Activated T-cell treated with anti-CD3 and anti-CD28 coated beads for 1 hour (primary cell): ENCODE measurements around the gene ADAM10.
"Not testable (repeated sequence)": the region's sequence is repeated elsewhere in the genome, so short reads cannot be mapped to it uniquely, and the experiment has no call there.

Experiments
- DNase-seq: peaks from one replicate; pipeline ENCODE4 v3.0.0-alpha.2; 2020; ENCODE audit warnings: low read depth

The ADAM10 gene

GRCh38 chr15:58749532-58750337 lies at the start of gene ADAM10:
ADAM10 (minus strand) TSS chr15:58749707; CDS start chr15:58749534, 173 bp downstream.
- peak; percentile 96 for DNase-seq

GRCh38 chr15:58797505-58797904 lies 48.0 kb upstream of the ADAM10 start:
- no peak for DNase-seq

GRCh38 chr15:58795825-58796224 lies 46.3 kb upstream of the ADAM10 start:
- DNase-seq, result no peak

GRCh38 chr15:58793862-58794261 lies 44.4 kb upstream of the ADAM10 start:
- DNase-seq, result no peak

GRCh38 chr15:58788056-58788710 lies 38.7 kb upstream of the ADAM10 start:
- no peak for DNase-seq

- no peak for DNase-seq
Observed at GRCh38 chr15:58785355-58785754, 35.8 kb upstream of the ADAM10 start.

GRCh38 chr15:58779554-58779953 lies 30.0 kb upstream of the ADAM10 start:
- DNase-seq, result no peak

- no peak for DNase-seq
Observed at GRCh38 chr15:58777107-58777506, 27.6 kb upstream of the ADAM10 start.

- no peak for DNase-seq
Observed at GRCh38 chr15:58775402-58775801, 25.9 kb upstream of the ADAM10 start.

GRCh38 chr15:58773024-58773423 lies 23.5 kb upstream of the ADAM10 start:
- no peak for DNase-seq

- DNase-seq, result no peak
Observed at GRCh38 chr15:58771621-58772250, 22.2 kb upstream of the ADAM10 start.

- DNase-seq, result peak; percentile 90
Observed at GRCh38 chr15:58770857-58771620, 21.5 kb upstream of the ADAM10 start, which contains the start of gene MINDY2. MINDY2 (plus strand) TSS chr15:58771302; CDS start chr15:58771396, 94 bp downstream.

GRCh38 chr15:58770519-58770856 lies 21.0 kb upstream of the ADAM10 start:
- DNase-seq, result peak; percentile 11

GRCh38 chr15:58768601-58769004 lies 19.1 kb upstream of the ADAM10 start:
- not testable (repeated sequence) for DNase-seq

GRCh38 chr15:58766290-58766689 lies 16.8 kb upstream of the ADAM10 start:
- no peak for DNase-seq

GRCh38 chr15:58764468-58764867 lies 15.0 kb upstream of the ADAM10 start:
- no peak for DNase-seq

GRCh38 chr15:58762731-58763130 lies 13.2 kb upstream of the ADAM10 start:
- DNase-seq, result no peak

- no peak for DNase-seq
Observed at GRCh38 chr15:58762285-58762684, 12.8 kb upstream of the ADAM10 start.

GRCh38 chr15:58761010-58761388 lies 11.5 kb upstream of the ADAM10 start:
- no peak for DNase-seq

- no peak for DNase-seq
Observed at GRCh38 chr15:58760385-58761009, 11.0 kb upstream of the ADAM10 start.

- DNase-seq, result no peak
Observed at GRCh38 chr15:58758141-58758540, 8.6 kb upstream of the ADAM10 start.

GRCh38 chr15:58755956-58756355 lies 6.4 kb upstream of the ADAM10 start:
- no peak for DNase-seq
